ENCODE results near the gene GNAI2. TPM values are rescaled to one million over a fixed set of nuclear protein-coding genes. Genes with fewer than 3 reads are reported as not detected.

GNAI2 gene
- total and polyA plus RNA-seq, 7 experiments from 2014 or later = 225 to 527 (median 397) TPM

DNA sequence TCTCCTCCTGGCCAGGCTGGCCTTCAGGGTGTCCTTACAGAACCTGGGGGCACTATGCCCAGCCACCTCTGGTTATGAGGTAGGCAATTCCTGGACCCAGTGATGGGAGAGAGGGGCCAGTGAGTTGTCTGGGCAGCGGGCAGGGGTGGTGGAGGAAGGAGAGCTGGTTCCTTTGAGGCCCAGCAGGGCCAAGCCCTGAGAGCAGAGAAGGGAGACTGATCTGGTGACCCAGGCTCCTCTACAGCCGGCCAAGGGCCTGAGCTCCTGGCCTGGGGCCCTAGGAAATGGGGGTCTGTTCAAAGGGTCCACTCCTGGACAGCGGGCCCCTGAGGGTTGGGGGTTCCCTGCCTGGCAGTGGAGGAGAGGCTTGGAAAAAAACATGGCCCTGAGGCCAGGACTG is 23.0 kb upstream of the GNAI2 start:
- H3K4me3 Mint-ChIP-seq = no peak overlapping the region
- no peaks in the 10 kb centered on the region for H3K9me3 Mint-ChIP-seq
- Histone ChIP-seq H3K9me3 (ENCODE audit: control insufficient read depth in 2 of 3, low read length in 3 of 3) (no peaks in the 10 kb centered on the region), H3K27me3 (ENCODE audit: control insufficient read depth in 2 of 2, insufficient read depth in 2 of 2, low read length in 2 of 2) (no peaks in the 10 kb centered on the region), H3K36me3 (ENCODE audit: control insufficient read depth in 2 of 3, insufficient read depth in 3 of 3, low read length in 3 of 3) (no peaks in the 10 kb centered on the region), H3K4me1 (ENCODE audit: control insufficient read depth in 2 of 2, insufficient read depth in 2 of 2, low read length in 2 of 2) (no peaks in the 10 kb centered on the region), H3K4me3 (ENCODE audit: low read length) (no peak overlapping the region), H3K27ac (ENCODE audit: low read depth, low read length) (no peak overlapping the region)
- H3K27me3 Mint-ChIP-seq = peaks cover 0 to 10% (median 8%) of the 10 kb centered on the region in 5 donors
- H3K36me3 Mint-ChIP-seq = no peaks in the 10 kb centered on the region
- ATAC-seq (no peak), DNase-seq (no peak)
- intact Hi-C loops (cut with micrococcal nuclease) = no loop called here
- no peaks in the 10 kb centered on the region for H3K4me1 Mint-ChIP-seq
- H3K27ac Mint-ChIP-seq = no peak overlapping the region
- POLR2A ChIA-PET = no interaction called here
- CTCF ChIA-PET = no interaction called here

DNA sequence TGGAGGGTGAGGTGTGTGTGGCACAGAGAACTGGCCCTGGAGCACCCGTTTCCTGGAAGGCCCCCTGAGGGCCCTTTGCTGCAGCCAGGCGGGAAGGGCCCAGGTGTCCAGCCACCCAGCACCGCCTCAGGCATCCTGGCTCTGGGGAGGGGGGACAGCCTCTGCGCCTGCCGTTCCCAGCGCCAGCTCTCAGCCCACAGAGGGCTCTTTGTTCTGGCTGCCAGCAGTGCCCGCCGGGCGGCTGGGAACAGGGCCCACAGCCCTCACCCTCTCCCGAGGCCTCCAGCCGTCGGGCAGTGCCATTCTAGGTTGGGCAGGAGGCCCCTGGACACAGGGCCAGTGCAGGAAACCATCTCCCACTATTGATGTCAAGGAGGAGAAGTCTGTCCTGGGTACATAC is 22.6 kb upstream of the GNAI2 start:
- Mint-ChIP-seq H3K27me3 (peaks cover 0 to 9% (median 5%) of the 10 kb centered on the region in 5 donors), H3K27ac (no peak overlapping the region), H3K36me3 (no peaks in the 10 kb centered on the region), H3K4me1 (no peaks in the 10 kb centered on the region), H3K9me3 (no peaks in the 10 kb centered on the region), H3K4me3 (no peak overlapping the region)
- Histone ChIP-seq H3K9me3 (ENCODE audit: control insufficient read depth in 2 of 3, low read length in 3 of 3) (no peaks in the 10 kb centered on the region), H3K4me1 (ENCODE audit: control insufficient read depth in 2 of 2, insufficient read depth in 2 of 2, low read length in 2 of 2) (no peaks in the 10 kb centered on the region), H3K4me3 (ENCODE audit: low read length) (no peak overlapping the region), H3K36me3 (ENCODE audit: control insufficient read depth in 2 of 3, insufficient read depth in 3 of 3, low read length in 3 of 3) (no peaks in the 10 kb centered on the region), H3K27ac (ENCODE audit: low read depth, low read length) (no peak overlapping the region), H3K27me3 (ENCODE audit: control insufficient read depth in 2 of 2, insufficient read depth in 2 of 2, low read length in 2 of 2) (no peaks in the 10 kb centered on the region)
- no peak for ATAC-seq
- CTCF ChIA-PET = interaction anchor here (1.0 kb wide), 1 partner anchor 19 kb away, joined by 4 read pairs; no protein-coding TSS in a partner anchor
- intact Hi-C loops (cut with micrococcal nuclease) = no loop called here
- POLR2A ChIA-PET = no interaction called here
- no peak for DNase-seq

DNA sequence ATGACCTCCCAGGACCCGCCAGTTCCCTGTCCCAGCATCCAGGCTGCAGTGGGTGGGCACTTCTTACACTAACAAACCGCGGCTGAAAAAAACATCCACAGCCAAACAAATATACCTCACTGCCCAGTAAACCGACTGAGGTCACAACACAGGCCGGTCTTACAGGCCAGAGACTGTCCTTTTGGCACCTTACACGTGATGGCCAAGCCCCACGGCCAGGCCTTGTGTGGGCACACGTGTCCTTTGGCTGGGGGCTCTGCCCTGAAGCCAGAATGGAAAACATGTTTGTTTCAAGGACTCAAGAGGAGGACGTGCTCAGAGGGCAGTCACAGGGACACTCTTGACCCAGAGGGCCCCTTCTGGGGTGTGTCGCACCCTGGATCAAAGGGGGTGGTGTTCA is 21.2 kb upstream of the GNAI2 start:
- Mint-ChIP-seq H3K27me3 (peaks cover 0 to 4% (median 0%) of the 10 kb centered on the region in 5 donors), H3K4me3 (no peak overlapping the region), H3K36me3 (no peaks in the 10 kb centered on the region), H3K9me3 (peaks cover 0 to 2% (median 0%) of the 10 kb centered on the region in 11 donors), H3K27ac (no peak overlapping the region), H3K4me1 (no peaks in the 10 kb centered on the region)
- H3K27ac ChIP-seq (ENCODE audit: low read depth, low read length) = no peak overlapping the region
- H3K27me3 ChIP-seq (ENCODE audit: control insufficient read depth in 2 of 2, insufficient read depth in 2 of 2, low read length in 2 of 2) = no peaks in the 10 kb centered on the region
- no peak overlapping the region for H3K4me3 ChIP-seq (ENCODE audit: low read length)
- no peaks in the 10 kb centered on the region for H3K4me1 ChIP-seq (ENCODE audit: control insufficient read depth in 2 of 2, insufficient read depth in 2 of 2, low read length in 2 of 2)
- ATAC-seq (no peak), DNase-seq (no peak)
- POLR2A ChIA-PET = no interaction called here
- no peaks in the 10 kb centered on the region for H3K36me3 ChIP-seq (ENCODE audit: control insufficient read depth in 2 of 3, insufficient read depth in 3 of 3, low read length in 3 of 3)
- CTCF ChIA-PET = interaction anchor here (0.6 to 1.3 kb wide), 3 partner anchors 20 to 97 kb away, joined by 3 to 4 read pairs (median 3); no protein-coding TSS in a partner anchor
- no peaks in the 10 kb centered on the region for H3K9me3 ChIP-seq (ENCODE audit: control insufficient read depth in 2 of 3, low read length in 3 of 3)
- intact Hi-C loops (cut with micrococcal nuclease) = no loop called here

DNA sequence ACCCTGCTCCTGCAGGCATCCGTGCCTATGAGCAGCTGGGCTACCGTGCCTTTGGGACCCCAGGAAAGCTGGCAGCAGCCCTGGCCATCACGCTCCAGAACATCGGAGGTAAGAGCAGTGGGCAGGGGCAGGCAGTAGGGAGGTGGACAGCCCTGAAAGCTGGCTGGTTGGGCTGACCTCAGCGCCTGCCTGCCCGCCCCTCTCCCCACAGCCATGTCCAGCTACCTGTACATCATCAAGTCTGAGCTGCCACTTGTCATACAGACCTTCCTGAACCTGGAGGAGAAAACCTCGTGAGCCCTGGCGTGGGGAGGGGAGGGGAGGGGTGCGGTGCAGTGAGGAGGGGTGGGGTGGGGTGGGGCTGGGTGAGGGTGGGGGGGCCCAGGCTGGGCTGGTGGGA is 20.5 kb upstream of the GNAI2 start:
- ATAC-seq (no peak), DNase-seq (no peak)
- H3K27ac Mint-ChIP-seq = no peak overlapping the region
- H3K27ac ChIP-seq (ENCODE audit: low read depth, low read length) = no peak overlapping the region
- no peaks in the 10 kb centered on the region for H3K27me3 ChIP-seq (ENCODE audit: control insufficient read depth in 2 of 2, insufficient read depth in 2 of 2, low read length in 2 of 2)
- H3K36me3 ChIP-seq (ENCODE audit: control insufficient read depth in 2 of 3, insufficient read depth in 3 of 3, low read length in 3 of 3) = no peaks in the 10 kb centered on the region
- CTCF ChIA-PET = interaction anchor here (0.9 to 1.3 kb wide), 3 partner anchors 10 to 23 kb away, joined by 3 to 4 read pairs (median 3); no protein-coding TSS in a partner anchor
- H3K4me1 Mint-ChIP-seq = no peaks in the 10 kb centered on the region
- H3K36me3 Mint-ChIP-seq = no peaks in the 10 kb centered on the region
- H3K4me3 Mint-ChIP-seq = no peak overlapping the region
- POLR2A ChIA-PET = no interaction called here
- H3K4me1 ChIP-seq (ENCODE audit: control insufficient read depth in 2 of 2, insufficient read depth in 2 of 2, low read length in 2 of 2) = no peaks in the 10 kb centered on the region
- no peak overlapping the region for H3K4me3 ChIP-seq (ENCODE audit: low read length)
- intact Hi-C loops (cut with micrococcal nuclease) = no loop called here
- peaks cover 0 to 2% (median 0%) of the 10 kb centered on the region in 11 donors for H3K9me3 Mint-ChIP-seq
- peaks cover 0 to 4% (median 0%) of the 10 kb centered on the region in 5 donors for H3K27me3 Mint-ChIP-seq
- no peaks in the 10 kb centered on the region for H3K9me3 ChIP-seq (ENCODE audit: control insufficient read depth in 2 of 3, low read length in 3 of 3)

DNA sequence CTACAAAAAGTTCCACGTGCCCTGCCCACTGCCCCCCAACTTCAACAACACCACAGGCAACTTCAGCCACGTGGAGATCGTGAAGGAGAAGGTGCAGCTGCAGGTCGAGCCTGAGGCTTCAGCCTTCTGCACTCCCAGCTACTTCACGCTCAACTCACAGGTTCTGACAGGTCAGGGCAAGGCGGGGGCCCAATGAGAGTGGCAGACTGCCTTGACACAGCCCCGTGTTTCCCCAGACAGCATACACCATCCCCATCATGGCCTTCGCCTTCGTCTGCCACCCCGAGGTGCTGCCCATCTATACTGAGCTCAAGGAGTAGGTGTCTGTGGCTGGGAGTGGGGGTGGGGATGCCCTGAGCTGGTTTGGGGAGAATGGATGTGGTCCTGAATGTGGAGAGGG is 18.3 kb upstream of the GNAI2 start:
- H3K4me1 ChIP-seq (ENCODE audit: control insufficient read depth in 2 of 2, insufficient read depth in 2 of 2, low read length in 2 of 2) = no peaks in the 10 kb centered on the region
- H3K27ac ChIP-seq (ENCODE audit: low read depth, low read length) = no peak overlapping the region
- no peaks in the 10 kb centered on the region for H3K27me3 ChIP-seq (ENCODE audit: control insufficient read depth in 2 of 2, insufficient read depth in 2 of 2, low read length in 2 of 2)
- Mint-ChIP-seq H3K9me3 (peaks cover 0 to 2% (median 0%) of the 10 kb centered on the region in 11 donors), H3K36me3 (no peaks in the 10 kb centered on the region), H3K27me3 (peaks cover 0 to 4% (median 0%) of the 10 kb centered on the region in 5 donors), H3K4me3 (no peak overlapping the region), H3K27ac (no peak overlapping the region), H3K4me1 (no peaks in the 10 kb centered on the region)
- DNase-seq (no peak), ATAC-seq (no peak)
- no peaks in the 10 kb centered on the region for H3K9me3 ChIP-seq (ENCODE audit: control insufficient read depth in 2 of 3, low read length in 3 of 3)
- H3K4me3 ChIP-seq (ENCODE audit: low read length) = no peak overlapping the region
- POLR2A ChIA-PET = no interaction called here
- CTCF ChIA-PET = interaction anchor here (4.3 kb wide), 1 partner anchor 24 kb away, joined by 18 read pairs; no protein-coding TSS in a partner anchor
- H3K36me3 ChIP-seq (ENCODE audit: control insufficient read depth in 2 of 3, insufficient read depth in 3 of 3, low read length in 3 of 3) = no peaks in the 10 kb centered on the region
- intact Hi-C loops (cut with micrococcal nuclease) = no loop called here

DNA sequence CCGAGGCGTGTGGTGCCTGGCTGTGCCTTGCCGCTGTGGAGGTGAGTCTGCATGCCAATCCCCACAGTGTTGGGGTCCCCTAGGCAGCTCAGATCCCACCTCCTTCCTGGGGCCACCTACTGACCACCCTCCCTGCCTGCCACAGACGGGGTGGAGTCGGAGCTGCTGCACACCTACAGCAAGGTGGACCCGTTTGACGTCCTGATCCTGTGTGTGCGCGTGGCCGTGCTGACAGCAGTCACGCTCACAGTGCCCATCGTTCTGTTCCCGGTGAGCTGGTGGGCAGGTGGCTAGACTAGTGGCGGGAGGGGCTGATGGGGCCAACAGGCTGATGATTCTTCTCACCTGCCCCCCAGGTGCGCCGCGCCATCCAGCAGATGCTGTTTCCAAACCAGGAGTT is 17.6 kb upstream of the GNAI2 start:
- intact Hi-C loops (cut with micrococcal nuclease) = no loop called here
- H3K4me1 ChIP-seq (ENCODE audit: control insufficient read depth in 2 of 2, insufficient read depth in 2 of 2, low read length in 2 of 2) = no peaks in the 10 kb centered on the region
- no peaks in the 10 kb centered on the region for H3K9me3 ChIP-seq (ENCODE audit: control insufficient read depth in 2 of 3, low read length in 3 of 3)
- H3K27me3 ChIP-seq (ENCODE audit: control insufficient read depth in 2 of 2, insufficient read depth in 2 of 2, low read length in 2 of 2) = no peaks in the 10 kb centered on the region
- POLR2A ChIA-PET = no interaction called here
- Mint-ChIP-seq H3K9me3 (peaks cover 0 to 2% (median 0%) of the 10 kb centered on the region in 11 donors), H3K4me1 (no peaks in the 10 kb centered on the region), H3K4me3 (no peak overlapping the region), H3K27me3 (peaks cover 0 to 4% (median 0%) of the 10 kb centered on the region in 5 donors), H3K36me3 (no peaks in the 10 kb centered on the region), H3K27ac (no peak overlapping the region)
- no peak for DNase-seq
- CTCF ChIA-PET = interaction anchor here (0.6 to 4.3 kb wide), 4 partner anchors 25 to 283 kb away, joined by 3 to 18 read pairs (median 4); no protein-coding TSS in a partner anchor
- H3K4me3 ChIP-seq (ENCODE audit: low read length) = no peak overlapping the region
- no peak for ATAC-seq
- H3K36me3 ChIP-seq (ENCODE audit: control insufficient read depth in 2 of 3, insufficient read depth in 3 of 3, low read length in 3 of 3) = no peaks in the 10 kb centered on the region
- no peak overlapping the region for H3K27ac ChIP-seq (ENCODE audit: low read depth, low read length)

DNA sequence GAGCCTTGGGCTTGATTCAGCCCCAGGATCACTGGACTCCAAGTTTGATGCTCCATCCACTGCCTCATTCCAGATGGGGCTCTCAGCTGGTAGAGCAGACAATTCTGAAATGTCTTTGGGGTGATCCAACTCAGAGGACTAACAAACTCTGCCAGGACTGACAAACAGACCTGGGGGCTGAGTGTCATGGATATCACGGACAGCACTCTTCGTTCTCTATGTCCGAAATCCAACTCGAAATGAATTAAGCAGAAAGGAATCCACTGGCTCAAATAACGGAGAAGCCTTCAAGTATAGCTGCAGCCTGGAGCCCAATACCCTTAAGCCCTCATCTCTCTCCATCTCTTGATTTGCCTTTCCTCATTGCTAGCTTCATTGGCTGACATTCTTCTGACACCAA is 16.7 kb upstream of the GNAI2 start:
- H3K27me3 Mint-ChIP-seq = peaks cover 0 to 6% (median 0%) of the 10 kb centered on the region in 5 donors
- no peaks in the 10 kb centered on the region for H3K36me3 Mint-ChIP-seq
- H3K9me3 ChIP-seq (ENCODE audit: control insufficient read depth in 2 of 3, low read length in 3 of 3) = no peaks in the 10 kb centered on the region
- H3K9me3 Mint-ChIP-seq = peaks cover 0 to 2% (median 0%) of the 10 kb centered on the region in 11 donors
- intact Hi-C loops (cut with micrococcal nuclease) = no loop called here
- no peak overlapping the region for H3K27ac ChIP-seq (ENCODE audit: low read depth, low read length)
- H3K27ac Mint-ChIP-seq = no peak overlapping the region
- no peak overlapping the region for H3K4me3 ChIP-seq (ENCODE audit: low read length)
- no peak overlapping the region for H3K4me3 Mint-ChIP-seq
- ChIA-PET POLR2A (no interaction called here), CTCF (interaction anchor here (1.2 to 4.3 kb wide), 3 partner anchors 23 to 27 kb away, joined by 4 to 18 read pairs (median 4); no protein-coding TSS in a partner anchor)
- no peaks in the 10 kb centered on the region for H3K4me1 ChIP-seq (ENCODE audit: control insufficient read depth in 2 of 2, insufficient read depth in 2 of 2, low read length in 2 of 2)
- DNase-seq (no peak), ATAC-seq (no peak)
- H3K36me3 ChIP-seq (ENCODE audit: control insufficient read depth in 2 of 3, insufficient read depth in 3 of 3, low read length in 3 of 3) = no peaks in the 10 kb centered on the region
- peaks cover 0 to 2% (median 0%) of the 10 kb centered on the region in 7 donors for H3K4me1 Mint-ChIP-seq
- no peaks in the 10 kb centered on the region for H3K27me3 ChIP-seq (ENCODE audit: control insufficient read depth in 2 of 2, insufficient read depth in 2 of 2, low read length in 2 of 2)

All from naive thymus-derived CD4-positive, alpha-beta T cell (primary cell).